Measurements from ENCODE around the gene CEMIP.

The CEMIP gene

GRCh38 chr15:80934761-80935221, 155.6 kb downstream of the CEMIP start:
- DNase-seq (ENCODE audit: low read depth) = peak; percentile 83
- no peak for TF ChIP-seq CTCF (conservative IDR thresholded peaks at IDR 0.05; ENCODE audit: low read depth, low read length)
- H3K4me3 ChIP-seq (ENCODE audit: low read depth, low read length) = no peak overlapping the region

- peak; percentile 11 for TF ChIP-seq CTCF (conservative IDR thresholded peaks at IDR 0.05; ENCODE audit: low read depth, low read length)
- H3K4me3 ChIP-seq (ENCODE audit: low read depth, low read length) = no peak overlapping the region
- no peak for DNase-seq (ENCODE audit: low read depth)
Observed at GRCh38 chr15:80936288-80937078, 157.3 kb downstream of the CEMIP start.

GRCh38 chr15:80937718-80938117, 158.5 kb downstream of the CEMIP start:
- H3K4me3 ChIP-seq (ENCODE audit: low read depth, low read length) = no peak overlapping the region
- DNase-seq (ENCODE audit: low read depth) = no peak
- TF ChIP-seq CTCF (conservative IDR thresholded peaks at IDR 0.05; ENCODE audit: low read depth, low read length) = no peak

- DNase-seq (ENCODE audit: low read depth) = no peak
- TF ChIP-seq CTCF (conservative IDR thresholded peaks at IDR 0.05; ENCODE audit: low read depth, low read length) = no peak
- no peak overlapping the region for H3K4me3 ChIP-seq (ENCODE audit: low read depth, low read length)
Observed at GRCh38 chr15:80939216-80939615, 160.0 kb downstream of the CEMIP start.

- no peak for TF ChIP-seq CTCF (conservative IDR thresholded peaks at IDR 0.05; ENCODE audit: low read depth, low read length)
- no peak overlapping the region for H3K4me3 ChIP-seq (ENCODE audit: low read depth, low read length)
- DNase-seq (ENCODE audit: low read depth) = no peak
Observed at GRCh38 chr15:80940331-80940730, 161.2 kb downstream of the CEMIP start.

GRCh38 chr15:80940851-80941250, 161.7 kb downstream of the CEMIP start:
- no peak overlapping the region for H3K4me3 ChIP-seq (ENCODE audit: low read depth, low read length)
- no peak for TF ChIP-seq CTCF (conservative IDR thresholded peaks at IDR 0.05; ENCODE audit: low read depth, low read length)
- DNase-seq (ENCODE audit: low read depth) = no peak

- no peak for DNase-seq (ENCODE audit: low read depth)
- no peak overlapping the region for H3K4me3 ChIP-seq (ENCODE audit: low read depth, low read length)
- no peak for TF ChIP-seq CTCF (conservative IDR thresholded peaks at IDR 0.05; ENCODE audit: low read depth, low read length)
Observed at GRCh38 chr15:80942266-80942665, 163.1 kb downstream of the CEMIP start.
